OCI-LY3 (cell line): ENCODE results near the gene DNAJB14.

Experiments used
- CTCF ChIP-seq: fragments of 200-600, 300-600 bp; sonication (generic); IDR thresholded peaks from 2 replicates; pipeline ENCODE4 v1.5.1; 2014; ENCODE audit warnings: antibody characterized with exemption, low read length, low read depth
- EZH2phosphoT487 ChIP-seq: fragments of 200-600 bp; shearing (Covaris generic); IDR thresholded peaks from 2 replicates; pipeline ENCODE4 v1.6.1; 2018; ENCODE audit warnings: antibody characterized with exemption, mixed run types, low read depth

GRCh38 chr4:99887837-99888236 is 58.6 kb downstream of the DNAJB14 start:
- TF ChIP-seq EZH2phosphoT487: no peak
- TF ChIP-seq CTCF: no peak
